GM12878 (cell line): Measurements from ENCODE around the gene ELFN2. TPM values are rescaled to one million over a fixed set of nuclear protein-coding genes. Genes with fewer than 3 reads are reported as not detected.

Experiments
- ATAC-seq: fragments of 200-7000 bp; cut with Tn5 transposase; 3 replicates; pipeline ENCODE4 v1.9.1; 2020; ENCODE audit warnings: mild to moderate bottlenecking, moderate library complexity
- BruUV-seq: library from RNA; stranded (reverse); fragments of 400-500 nt; replicated peaks from 2 replicates; lab custom pipeline; 2021; lab: Mats Ljungman, UMichigan
- CTCF ChIA-PET: fragments of 300-600 bp; sonication (Branson Sonifier 250); formaldehyde crosslinking; extraction: SDS; loops from one replicate; lab custom pipeline; 2021; ENCODE audit warnings: inconsistent platforms; lab: Yijun Ruan, JAX
- POLR2A ChIA-PET: fragments of 350-600 bp; formaldehyde crosslinking; extraction: SDS; loops from one replicate; lab custom pipeline; 2021; ENCODE audit warnings: inconsistent platforms; lab: Charles Lee
- RAD21 ChIA-PET: fragments of 300-600 bp; sonication (Branson Sonifier 250); formaldehyde crosslinking; loops from one replicate; lab custom pipeline; 2023; ENCODE audit warnings: antibody characterized with exemption; ENCODE audit not compliant: unreplicated experiment; lab: Charles Lee
- SMC1A ChIA-PET: fragments of 300-600 bp; sonication (Branson Sonifier 250); formaldehyde crosslinking; loops from one replicate; lab custom pipeline; 2023; ENCODE audit not compliant: unreplicated experiment, uncharacterized antibody; lab: Charles Lee
- DNase-seq: peaks from one replicate; pipeline ENCODE4 v3.0.0-alpha.2; 2011; ENCODE audit warnings: low read depth, low spot score
- FAIRE-seq: peaks from 3 replicates; lab custom pipeline; 2011; peaks lifted over from hg19 to GRCh38; lab: Jason Lieb, UNC
- H2AFZ ChIP-seq: 2 replicates; pipeline ENCODE4 v1.6.0; 2011; ENCODE audit warnings: low read depth, low read length, control low read depth; ENCODE audit not compliant: control insufficient read depth
- H3K27ac ChIP-seq: 2 replicates; pipeline ENCODE4 v1.5.1; 2011; ENCODE audit warnings: control low read depth; ENCODE audit not compliant: control insufficient read depth, insufficient read depth
- H3K27me3 ChIP-seq, 2 experiments: replicated peaks in 1 of 2; 2 replicates each; pipeline versions ENCODE4 v1.6.0 to v1.6.1; 2011; ENCODE audit warnings: low read length in 1 of 2; ENCODE audit not compliant: control insufficient read depth in 2 of 2, insufficient read depth in 2 of 2
- H3K36me3 ChIP-seq, 2 experiments: 2 replicates each; pipeline ENCODE4 v1.5.1; 2011; ENCODE audit warnings: low read length in 1 of 2; ENCODE audit not compliant: control insufficient read depth in 2 of 2, insufficient read depth in 2 of 2
- H3K4me1 ChIP-seq: 2 replicates; pipeline ENCODE4 v1.6.1; 2011; ENCODE audit warnings: mild to moderate bottlenecking, low read length, moderate library complexity, mixed read lengths; ENCODE audit not compliant: control insufficient read depth, insufficient read depth
- H3K4me2 ChIP-seq: 2 replicates; pipeline ENCODE4 v1.6.0; 2011; ENCODE audit warnings: control low read depth; ENCODE audit not compliant: control insufficient read depth, insufficient read depth
- H3K4me3 ChIP-seq: fragments of 200-600 bp; sonication (generic); 2 replicates; pipeline ENCODE4 v1.5.1; 2016
- H3K79me2 ChIP-seq: 2 replicates; pipeline ENCODE4 v1.6.0; 2011; ENCODE audit warnings: low read length; ENCODE audit not compliant: control insufficient read depth, insufficient read depth
- H3K9ac ChIP-seq: 2 replicates; pipeline ENCODE4 v1.8.0; 2011; ENCODE audit warnings: low read length, control low read depth, mixed read lengths; ENCODE audit not compliant: control insufficient read depth, insufficient read depth
- H3K9me3 ChIP-seq: replicated peaks from 3 replicates; pipeline ENCODE4 v1.5.1; 2011; ENCODE audit warnings: mild to moderate bottlenecking, low read length; ENCODE audit not compliant: control insufficient read depth, insufficient read depth
- H4K20me1 ChIP-seq: 2 replicates; pipeline ENCODE4 v1.6.0; 2011; ENCODE audit not compliant: control insufficient read depth, insufficient read depth
- BHLHE40 ChIP-seq, 2 experiments: fragments of 450-650 bp in 1 of 2; IDR thresholded peaks; 2 replicates each; pipeline ENCODE4 v1.6.1; 2011 to 2017; ENCODE audit warnings: low read depth in 2 of 2, borderline replicate concordance in 1 of 2, improper control_type of control experiment in 1 of 2, low read length in 1 of 2, mild to moderate bottlenecking in 1 of 2
- CBX3 ChIP-seq: fragments of 200-600 bp; sonication (generic); IDR thresholded peaks from 2 replicates; pipeline ENCODE4 v1.6.1; 2016; ENCODE audit warnings: low read depth, borderline replicate concordance
- CHD4 ChIP-seq: fragments of 200-600 bp; sonication (generic); IDR thresholded peaks from 2 replicates; pipeline ENCODE4 v1.6.1; 2016; ENCODE audit warnings: mild to moderate bottlenecking
- FOXK2 ChIP-seq: fragments of 450-650 bp; IDR thresholded peaks from 2 replicates; pipeline ENCODE4 v1.6.1; 2017; ENCODE audit warnings: mild to moderate bottlenecking, moderate library complexity
- HCFC1 ChIP-seq: fragments of 150-350 bp; IDR thresholded peaks from 2 replicates; pipeline ENCODE4 v1.6.1; 2014; ENCODE audit warnings: low read length
- HDAC2 ChIP-seq: fragments of 200-600 bp; sonication (generic); IDR thresholded peaks from 2 replicates; pipeline ENCODE4 v1.6.1; 2017
- IKZF1 ChIP-seq: fragments of 450-650 bp; conservative IDR thresholded peaks from 2 replicates; pipeline ENCODE4 v1.6.1; 2017; ENCODE audit warnings: antibody characterized with exemption, mild to moderate bottlenecking
- KDM1A ChIP-seq: fragments of 200-600 bp; sonication (generic); IDR thresholded peaks from 2 replicates; pipeline ENCODE4 v1.6.1; 2016; ENCODE audit warnings: borderline replicate concordance
- KLF5 ChIP-seq: fragments of 450-650 bp; IDR thresholded peaks from 2 replicates; pipeline ENCODE4 v1.6.1; 2014; ENCODE audit warnings: mild to moderate bottlenecking; ENCODE audit not compliant: partially characterized antibody
- LARP7 ChIP-seq: fragments of 450-650 bp; IDR thresholded peaks from 2 replicates; pipeline ENCODE4 v1.6.1; 2017; ENCODE audit warnings: mild to moderate bottlenecking
- MLLT1 ChIP-seq: fragments of 450-650 bp; IDR thresholded peaks from 2 replicates; pipeline ENCODE4 v1.6.1; 2016; ENCODE audit warnings: mild to moderate bottlenecking
- MTA3 ChIP-seq: IDR thresholded peaks from 2 replicates; pipeline ENCODE4 v1.6.1; 2012; ENCODE audit warnings: low read length, inconsistent platforms, borderline replicate concordance
- RAD21 ChIP-seq: IDR thresholded peaks from 2 replicates; pipeline ENCODE4 v1.6.1; 2011; ENCODE audit warnings: mild to moderate bottlenecking, low read depth, low read length, moderate library complexity; ENCODE audit not compliant: insufficient read depth
- RELA ChIP-seq: fragments of 450-650 bp; IDR thresholded peaks from 2 replicates; pipeline ENCODE4 v1.8.0; 2014; ENCODE audit warnings: borderline replicate concordance; ENCODE audit not compliant: partially characterized antibody
- SIN3A ChIP-seq: IDR thresholded peaks from 2 replicates; pipeline ENCODE4 v1.6.1; 2012; ENCODE audit warnings: low read depth, low read length, improper control_type of control experiment
- STAT1 ChIP-seq: fragments of 450-650 bp; conservative IDR thresholded peaks from 2 replicates; pipeline ENCODE4 v1.6.1; 2014; ENCODE audit warnings: antibody characterized with exemption, mild to moderate bottlenecking
- SUZ12 ChIP-seq: fragments of 200-600 bp; sonication (generic); IDR thresholded peaks from one replicate; pipeline ENCODE4 v1.6.1; 2018; ENCODE audit warnings: antibody characterized with exemption, mild to moderate bottlenecking; ENCODE audit not compliant: unreplicated experiment
- ZNF592 ChIP-seq: fragments of 450-650 bp; IDR thresholded peaks from 2 replicates; pipeline ENCODE4 v1.6.1; 2017; ENCODE audit warnings: mild to moderate bottlenecking, moderate library complexity
- ZZZ3 ChIP-seq: IDR thresholded peaks from 2 replicates; pipeline ENCODE4 v1.6.1; 2011; ENCODE audit warnings: low read depth; ENCODE audit not compliant: control insufficient read depth, insufficient read length
- WGBS: methylation state at CpG from one replicate; pipeline ENCODE4 v1.1.6; 2016; ENCODE audit warnings: low lambda C conversion rate; ENCODE audit not compliant: insufficient replicate concordance, insufficient coverage; ENCODE audit errors: missing lambda C conversion rate; 5-methylcytosine and 5-hydroxymethylcytosine counted together
- in situ Hi-C: fragments of 300-500 bp; cut with MboI; formaldehyde crosslinking; loops from 9 replicates; pipeline ENCODE4 v1.14.3; 2018; ENCODE audit warnings: mixed read lengths
- intact Hi-C: fragments of 100-400 bp; cut with micrococcal nuclease; formaldehyde crosslinking; loops from one replicate; pipeline ENCODE4 v1.14.2; 2022; ENCODE audit not compliant: unreplicated experiment
- polyA plus RNA-seq, 11 experiments: library from polyadenylated mRNA; depleted of rRNA in 4 of 11; unstranded in 6 of 11; stranded (reverse) in 5 of 11; fragments of >200 nt; fragmentation: Nextera tagmentation in 4 of 11; fragmentation: Illumina TruSeq in 1 of 11; extraction: Ambion mirVana in 4 of 11; extraction: Trizol in 1 of 11; gene quantifications; 1 replicate in 1 of 11; 2 replicates in 10 of 11; pipeline versions ENCODE4 v1.2.1 to v1.2.3, GENCODE V29; 2011 to 2016; ENCODE audit warnings: inconsistent platforms in 2 of 11, missing spikeins in 2 of 11, low read depth in 1 of 11
- total RNA-seq, 4 experiments: library from RNA; depleted of rRNA in 3 of 4; stranded (reverse); fragments of >200 nt in 3 of 4; fragmentation: Illumina TruSeq in 1 of 4; extraction: Trizol in 1 of 4; gene quantifications; 2 replicates each; pipeline versions ENCODE4 v1.2.1 to v1.2.3, GENCODE V29; 2013 to 2021

ELFN2 gene
- total and polyA plus RNA-seq, 10 of the 15 experiments (the other 5 are each of a cell fraction or from before 2014, with no cell fraction given): 0.03 to 0.05 TPM; not detected in 8

GRCh38 chr22:37320726-37321677 is 106.3 kb downstream of the ELFN2 start:
- 36% methylated on average over 16 of the region's 16 CpGs for whole genome bisulfite sequencing
- Histone ChIP-seq H2AFZ (no peak overlapping the region), H3K79me2 (no peaks in the 10 kb centered on the region), H3K4me3 (no peak overlapping the region), H3K36me3 (no peaks in the 10 kb centered on the region), H3K4me1 (peaks cover 3% of the 10 kb centered on the region), H3K9ac (no peak overlapping the region), H4K20me1 (no peaks in the 10 kb centered on the region), H3K27ac (no peak overlapping the region), H3K27me3 (peaks cover 7 to 8% of the 10 kb centered on the region in 2 experiments; a peak in 3 of 4 replicates), H3K9me3 (no peaks in the 10 kb centered on the region), H3K4me2 (no peak overlapping the region)
- POLR2A ChIA-PET: no interaction called here
- no peak for TF ChIP-seq SUZ12
- TF ChIP-seq BHLHE40 (IDR thresholded peaks at IDR 0.05; ENCODE audit: borderline replicate concordance in 1 of 2, low read depth in 2 of 2, low read length in 1 of 2): no peak
- TF ChIP-seq RAD21: no peak
- no peak for TF ChIP-seq STAT1
- TF ChIP-seq RELA: no peak
- TF ChIP-seq LARP7: no peak
- no peak for TF ChIP-seq ZZZ3
- no peak for TF ChIP-seq HDAC2
- no peak for TF ChIP-seq KDM1A
- TF ChIP-seq SIN3A: no peak
- TF ChIP-seq MTA3: no peak
- no peak for TF ChIP-seq FOXK2
- TF ChIP-seq CHD4: no peak
- TF ChIP-seq IKZF1: no peak
- TF ChIP-seq KLF5: no peak
- no peak for TF ChIP-seq ZNF592
- TF ChIP-seq MLLT1: no peak
- no peak for TF ChIP-seq CBX3
- TF ChIP-seq HCFC1: no peak
- RAD21 ChIA-PET: interaction anchor here (1.3 kb wide), 1 partner anchor 108 kb away, joined by 7 read pairs; no protein-coding TSS in a partner anchor
- no TSS peak for BruUV-seq
- SMC1A ChIA-PET: interaction anchor here (0.7 to 1.3 kb wide), 2 partner anchors 9 to 210 kb away, joined by 3 read pairs; no protein-coding TSS in a partner anchor
- intact Hi-C loops: no loop called here
- in situ Hi-C loops: no loop called here
- ATAC-seq (no peak), FAIRE-seq (no peak), DNase-seq (no peak)
- CTCF ChIA-PET: interaction anchor here (0.9 to 1.9 kb wide), 6 partner anchors 10 to 152 kb away, joined by 3 to 9 read pairs (median 4); no protein-coding TSS in a partner anchor
